Muscle layer of colon (tissue), 2 donors: ENCODE measurements around the gene LPP.
"Not testable (repeated sequence)": the region's sequence is repeated elsewhere in the genome, so short reads cannot be mapped to it uniquely, and the experiment has no call there.

Experiments used
- H3K27ac ChIP-seq: one replicate; pipeline ENCODE4 v1.7.0; 2013; ENCODE audit warnings: low read depth, mild to moderate bottlenecking, low read length, moderate library complexity
- H3K27me3 ChIP-seq, 2 donors: one replicate each; pipeline ENCODE4 v1.7.0; 2013; ENCODE audit warnings: low read length in 2 of 2, mild to moderate bottlenecking in 2 of 2; ENCODE audit not compliant: insufficient read depth in 2 of 2, control insufficient read depth in 1 of 2
- H3K36me3 ChIP-seq: one replicate; pipeline ENCODE4 v1.7.0; 2013; ENCODE audit warnings: mild to moderate bottlenecking, low read length; ENCODE audit not compliant: insufficient read depth
- H3K4me1 ChIP-seq: one replicate; pipeline ENCODE4 v1.7.0; 2013; ENCODE audit warnings: mild to moderate bottlenecking, low read length; ENCODE audit not compliant: insufficient read depth
- H3K4me3 ChIP-seq, 2 donors: one replicate each; pipeline ENCODE4 v1.7.0; 2013; ENCODE audit warnings: low read length in 2 of 2, low read depth in 1 of 2, mild to moderate bottlenecking in 1 of 2, moderate library complexity in 1 of 2
- H3K9ac ChIP-seq: one replicate; pipeline ENCODE4 v1.7.0; 2013; ENCODE audit warnings: low read length
- H3K9me3 ChIP-seq: one replicate; pipeline ENCODE4 v1.7.0; 2013; ENCODE audit warnings: mild to moderate bottlenecking, low read length
- donor health status: abdominal sarcoma.
- donor health status: Adenocarcinoma of cecum.

Gene LPP

GRCh38 chr3:188124184-188124583 is 29.8 kb upstream of the LPP start:
- Histone ChIP-seq H3K27ac (no peak overlapping the region), H3K36me3 (no peaks in the 10 kb centered on the region), H3K9me3 (no peaks in the 10 kb centered on the region), H3K4me3 (no peak overlapping the region), H3K27me3 (no peaks in the 10 kb centered on the region), H3K9ac (no peak overlapping the region), H3K4me1 (peaks cover 26% of the 10 kb centered on the region)

GRCh38 chr3:188125076-188125475 is 28.9 kb upstream of the LPP start:
- no peak overlapping the region for H3K27ac ChIP-seq

GRCh38 chr3:188126276-188126675 is 27.7 kb upstream of the LPP start:
- Histone ChIP-seq H3K9ac (no peak overlapping the region), H3K4me3 (no peak overlapping the region), H3K27ac (peak overlapping the region; percentile 13), H3K27me3 (no peaks in the 10 kb centered on the region), H3K9me3 (no peaks in the 10 kb centered on the region), H3K36me3 (no peaks in the 10 kb centered on the region), H3K4me1 (peaks cover 26% of the 10 kb centered on the region)

More at GRCh38 chr3:188125076-188125475, 28.9 kb upstream of the LPP start:
- Histone ChIP-seq H3K27me3 (no peaks in the 10 kb centered on the region), H3K9ac (no peak overlapping the region), H3K4me1 (peaks cover 26% of the 10 kb centered on the region), H3K4me3 (no peak overlapping the region), H3K9me3 (no peaks in the 10 kb centered on the region), H3K36me3 (no peaks in the 10 kb centered on the region)

- Histone ChIP-seq H3K27ac (peak overlapping the region; percentile 55), H3K9me3 (no peaks in the 10 kb centered on the region), H3K4me1 (peaks cover 26% of the 10 kb centered on the region), H3K27me3 (no peaks in the 10 kb centered on the region), H3K4me3 (no peak overlapping the region), H3K36me3 (no peaks in the 10 kb centered on the region), H3K9ac (no peak overlapping the region)
Observed at GRCh38 chr3:188126934-188127333, 27.0 kb upstream of the LPP start.

GRCh38 chr3:188128905-188129304 is 25.1 kb upstream of the LPP start:
- Histone ChIP-seq H3K27me3 (no peaks in the 10 kb centered on the region), H3K9ac (no peak overlapping the region), H3K36me3 (no peaks in the 10 kb centered on the region), H3K4me3 (no peak overlapping the region), H3K4me1 (peaks cover 26% of the 10 kb centered on the region), H3K27ac (no peak overlapping the region), H3K9me3 (no peaks in the 10 kb centered on the region)

GRCh38 chr3:188131023-188131422 is 22.9 kb upstream of the LPP start:
- not testable (repeated sequence) for H3K36me3 ChIP-seq, H3K27me3 ChIP-seq, H3K4me3 ChIP-seq, H3K27ac ChIP-seq, H3K9ac ChIP-seq, H3K9me3 ChIP-seq
- peaks cover 16% of the 10 kb centered on the region for H3K4me1 ChIP-seq

- no peaks in the 10 kb centered on the region for H3K9me3 ChIP-seq
- no peak overlapping the region for H3K4me3 ChIP-seq
- no peaks in the 10 kb centered on the region for H3K4me1 ChIP-seq
- no peak overlapping the region for H3K9ac ChIP-seq
- no peaks in the 10 kb centered on the region for H3K36me3 ChIP-seq
- H3K27me3 ChIP-seq = no peaks in the 10 kb centered on the region
- no peak overlapping the region for H3K27ac ChIP-seq
Observed at GRCh38 chr3:188133219-188133618, 20.7 kb upstream of the LPP start.

- Histone ChIP-seq H3K27ac (no peak overlapping the region), H3K4me3 (no peak overlapping the region), H3K9ac (no peak overlapping the region), H3K27me3 (no peaks in the 10 kb centered on the region), H3K4me1 (no peaks in the 10 kb centered on the region), H3K9me3 (no peaks in the 10 kb centered on the region), H3K36me3 (no peaks in the 10 kb centered on the region)
Observed at GRCh38 chr3:188133646-188134045, 20.3 kb upstream of the LPP start.

- Histone ChIP-seq H3K4me1 (no peaks in the 10 kb centered on the region), H3K4me3 (no peak overlapping the region), H3K27me3 (no peaks in the 10 kb centered on the region), H3K9me3 (no peaks in the 10 kb centered on the region), H3K9ac (no peak overlapping the region), H3K36me3 (no peaks in the 10 kb centered on the region), H3K27ac (no peak overlapping the region)
Observed at GRCh38 chr3:188134079-188134478, 19.9 kb upstream of the LPP start.

- no peak overlapping the region for H3K27ac ChIP-seq
- no peaks in the 10 kb centered on the region for H3K9me3 ChIP-seq
- no peaks in the 10 kb centered on the region for H3K27me3 ChIP-seq
- H3K36me3 ChIP-seq = no peaks in the 10 kb centered on the region
- no peak overlapping the region for H3K4me3 ChIP-seq
- no peaks in the 10 kb centered on the region for H3K4me1 ChIP-seq
- H3K9ac ChIP-seq = no peak overlapping the region
Observed at GRCh38 chr3:188134856-188135255, 19.1 kb upstream of the LPP start.

GRCh38 chr3:188135271-188135670 is 18.7 kb upstream of the LPP start:
- no peaks in the 10 kb centered on the region for H3K9me3 ChIP-seq
- no peak overlapping the region for H3K4me3 ChIP-seq
- no peaks in the 10 kb centered on the region for H3K4me1 ChIP-seq
- no peak overlapping the region for H3K9ac ChIP-seq
- no peaks in the 10 kb centered on the region for H3K36me3 ChIP-seq
- H3K27me3 ChIP-seq = no peaks in the 10 kb centered on the region
- H3K27ac ChIP-seq = no peak overlapping the region

GRCh38 chr3:188137051-188137450 is 16.9 kb upstream of the LPP start:
- H3K27ac ChIP-seq = no peak overlapping the region
- no peaks in the 10 kb centered on the region for H3K36me3 ChIP-seq
- H3K4me3 ChIP-seq = no peak overlapping the region
- H3K27me3 ChIP-seq = no peaks in the 10 kb centered on the region
- no peaks in the 10 kb centered on the region for H3K4me1 ChIP-seq
- H3K9ac ChIP-seq = no peak overlapping the region
- no peaks in the 10 kb centered on the region for H3K9me3 ChIP-seq
